Gastroesophageal sphincter (tissue), 4 donors: Measurements from ENCODE around the gene TTC21A. TPM values are rescaled to one million over a fixed set of nuclear protein-coding genes. Genes with fewer than 3 reads are reported as not detected.
A peak's percentile ranks its signal among the peaks of the same experiment; 100 is the strongest.

Experiments used
- ATAC-seq: fragments of 150-250 bp; one replicate; pipeline ENCODE4 v1.9.1; 2016; ENCODE audit warnings: mild to moderate bottlenecking, moderate library complexity
- H3K27ac ChIP-seq, 4 donors: fragments of 200-600 bp; sonication (generic) in 3 of 4; 1 replicate in 3 of 4; 2 replicates in 1 of 4; pipeline ENCODE4 v1.5.1; 2016 to 2019
- H3K27me3 ChIP-seq: fragments of 200-600 bp; sonication (generic); one replicate; pipeline ENCODE4 v1.5.1; 2019
- H3K36me3 ChIP-seq, 2 donors: fragments of 200-600 bp; sonication (generic); one replicate each; pipeline ENCODE4 v1.5.1; 2019; ENCODE audit warnings: control low read depth in 1 of 2
- H3K4me1 ChIP-seq, 3 donors: fragments of 200-600 bp; sonication (generic); 1 replicate in 2 of 3; 2 replicates in 1 of 3; pipeline ENCODE4 v1.5.1; 2016 to 2019; ENCODE audit warnings: control low read depth in 2 of 3
- H3K4me3 ChIP-seq, 2 donors: fragments of 200-600 bp; sonication (generic); one replicate each; pipeline ENCODE4 v1.5.1; 2019; ENCODE audit warnings: mild to moderate bottlenecking in 1 of 2, moderate library complexity in 1 of 2
- H3K9me3 ChIP-seq, 3 donors: fragments of 200-600 bp; sonication (generic); one replicate each; pipeline ENCODE4 v1.5.1; 2017 to 2019; ENCODE audit warnings: control low read depth in 2 of 3
- CTCF ChIP-seq, 4 experiments: fragments of 200-600 bp in 2 of 4; fragments of 450-650 bp in 2 of 4; sonication (generic) in 1 of 4; IDR thresholded peaks; one replicate each; pipeline ENCODE4 v1.5.1; 2017 to 2019; ENCODE audit warnings: antibody characterized with exemption in 4 of 4, mild to moderate bottlenecking in 2 of 4, moderate library complexity in 2 of 4
- EP300 ChIP-seq: sonication (generic); formaldehyde crosslinking; IDR thresholded peaks from one replicate; pipeline ENCODE4 v1.6.1; 2017; ENCODE audit warnings: antibody characterized with exemption, mild to moderate bottlenecking
- POLR2A ChIP-seq, 2 donors: fragments of 450-650 bp; IDR thresholded peaks; one replicate each; pipeline ENCODE4 v1.6.1; 2017; ENCODE audit warnings: antibody characterized with exemption in 2 of 2, mild to moderate bottlenecking in 2 of 2, moderate library complexity in 1 of 2
- POLR2AphosphoS5 ChIP-seq: sonication (generic); formaldehyde crosslinking; IDR thresholded peaks from one replicate; pipeline ENCODE4 v1.6.1; 2017; ENCODE audit warnings: antibody characterized with exemption
- WGBS, 2 donors: methylation state at CpG; one replicate each; pipeline ENCODE4 v1.1.5; 2018; ENCODE audit warnings: low coverage in 1 of 2; 5-methylcytosine and 5-hydroxymethylcytosine counted together
- total RNA-seq, 4 donors: library from RNA; depleted of rRNA; stranded (reverse); fragments of >200 nt; gene quantifications; one replicate each; pipeline ENCODE4 v1.1.0, GENCODE V29; 2016

TTC21A gene
- total RNA-seq, 4 donors from 2014 or later: 0.54 to 8.5 (median 5.0) TPM

- no peak for TF ChIP-seq POLR2AphosphoS5
- TF ChIP-seq CTCF (IDR thresholded peaks at IDR 0.05): no peak
- no peak for TF ChIP-seq EP300
- no peak for TF ChIP-seq POLR2A (IDR thresholded peaks at IDR 0.05)
- no peaks in the 10 kb centered on the region for H3K27me3 ChIP-seq
- H3K4me3 ChIP-seq: no peak overlapping the region
- peaks cover 0 to 43% (median 0%) of the 10 kb centered on the region in 3 donors for H3K4me1 ChIP-seq
- H3K9me3 ChIP-seq: no peaks in the 10 kb centered on the region
- H3K36me3 ChIP-seq: peaks cover 0 to 91% of the 10 kb centered on the region in 2 donors
- WGBS, 2 donors: 47 to 60% methylated on average over 1 to 3 of the region's 8 CpGs
- no peak overlapping the region for H3K27ac ChIP-seq
- no peak for ATAC-seq
Observed at GRCh38 chr3:39097716-39098472, 9.6 kb upstream of the TTC21A start.

- Histone ChIP-seq H3K9me3 (no peaks in the 10 kb centered on the region), H3K27ac (no peak overlapping the region), H3K4me1 (peaks cover 0 to 49% (median 3%) of the 10 kb centered on the region in 3 donors), H3K36me3 (peaks cover 0 to 85% of the 10 kb centered on the region in 2 donors), H3K27me3 (no peaks in the 10 kb centered on the region), H3K4me3 (no peak overlapping the region)
- WGBS, 2 donors: 94% methylated on average over 3 of the region's 8 CpGs; no CpG with 5 or more reads in 1 of the 2 donors
- TF ChIP-seq EP300: no peak
- no peak for TF ChIP-seq POLR2A (IDR thresholded peaks at IDR 0.05)
- TF ChIP-seq POLR2AphosphoS5: no peak
- no peak for TF ChIP-seq CTCF (IDR thresholded peaks at IDR 0.05)
- no peak for ATAC-seq
Observed at GRCh38 chr3:39098473-39099000, 8.9 kb upstream of the TTC21A start.

GRCh38 chr3:39099242-39099641 lies 8.2 kb upstream of the TTC21A start:
- Histone ChIP-seq H3K27ac (peak overlapping the region in 1 of 4 donors; percentile 14), H3K27me3 (no peaks in the 10 kb centered on the region), H3K9me3 (no peaks in the 10 kb centered on the region), H3K4me1 (peaks cover 0 to 56% (median 3%) of the 10 kb centered on the region in 3 donors), H3K4me3 (no peak overlapping the region), H3K36me3 (peaks cover 0 to 78% of the 10 kb centered on the region in 2 donors)
- ATAC-seq: no peak
- no CpG with 5 or more reads among the region's 1 CpG for whole genome bisulfite sequencing, 2 donors
- TF ChIP-seq POLR2A (IDR thresholded peaks at IDR 0.05) (no peak), EP300 (no peak), CTCF (IDR thresholded peaks at IDR 0.05) (no peak), POLR2AphosphoS5 (no peak)

GRCh38 chr3:39099738-39100499 lies 7.6 kb upstream of the TTC21A start:
- ATAC-seq: no peak
- Histone ChIP-seq H3K27ac (peak overlapping the region in 1 of 4 donors; percentile 14), H3K4me1 (peaks cover 0 to 60% (median 6%) of the 10 kb centered on the region in 3 donors), H3K9me3 (no peaks in the 10 kb centered on the region), H3K4me3 (no peak overlapping the region), H3K36me3 (peaks cover 0 to 71% of the 10 kb centered on the region in 2 donors), H3K27me3 (no peaks in the 10 kb centered on the region)
- TF ChIP-seq POLR2AphosphoS5 (no peak), POLR2A (IDR thresholded peaks at IDR 0.05) (no peak), CTCF (IDR thresholded peaks at IDR 0.05) (no peak), EP300 (no peak)
- 100% methylated on average over 1 of the region's 2 CpGs; no CpG with 5 or more reads in 1 of the 2 donors for WGBS, 2 donors
